Keratinocyte (primary cell): Measurements from ENCODE around the gene LSM6. TPM values are rescaled to one million over a fixed set of nuclear protein-coding genes. Genes with fewer than 3 reads are reported as not detected.

ENCODE experiments used
- DNase-seq: peaks from one replicate; pipeline ENCODE4 v3.0.0-alpha.2; 2011; ENCODE audit warnings: low read depth, missing footprints, low spot score
- FAIRE-seq: peaks from 2 replicates; lab custom pipeline; 2011; peaks lifted over from hg19 to GRCh38; lab: Jason Lieb, UNC
- H2AFZ ChIP-seq: 2 replicates; pipeline ENCODE4 v1.6.0; 2012; ENCODE audit warnings: low read length, control low read depth, inconsistent platforms; ENCODE audit not compliant: control insufficient read depth
- H3K27ac ChIP-seq: 2 replicates; pipeline ENCODE4 v1.5.1; 2011; ENCODE audit warnings: low read length; ENCODE audit not compliant: control insufficient read depth, insufficient read depth
- H3K27me3 ChIP-seq: 3 replicates; pipeline ENCODE4 v1.6.0; 2011; ENCODE audit warnings: low read length; ENCODE audit not compliant: control insufficient read depth, insufficient read depth; ENCODE audit errors: extremely low read depth
- H3K36me3 ChIP-seq, 2 experiments: 2 replicates in 1 of 2; 3 replicates in 1 of 2; pipeline ENCODE4 v1.5.1; 2011; ENCODE audit warnings: low read length in 2 of 2, mild to moderate bottlenecking in 1 of 2; ENCODE audit not compliant: control insufficient read depth in 2 of 2, insufficient read depth in 2 of 2; ENCODE audit errors: extremely low read depth in 1 of 2
- H3K4me1 ChIP-seq: 3 replicates; pipeline ENCODE4 v1.5.1; 2011; ENCODE audit warnings: low read length; ENCODE audit not compliant: control insufficient read depth, insufficient read depth; ENCODE audit errors: extremely low read depth
- H3K4me2 ChIP-seq: 3 replicates; pipeline ENCODE4 v1.6.0; 2011; ENCODE audit warnings: low read depth, low read length; ENCODE audit not compliant: control insufficient read depth, insufficient read depth; ENCODE audit errors: extremely low read depth
- H3K4me3 ChIP-seq, 3 experiments: fragments of 200-600 bp in 1 of 3; sonication (generic) in 1 of 3; 2 replicates in 2 of 3; 3 replicates in 1 of 3; pipeline ENCODE4 v1.5.1; 2011 to 2016; ENCODE audit warnings: low read length in 3 of 3, mild to moderate bottlenecking in 3 of 3, control low read depth in 2 of 3, inconsistent platforms in 1 of 3, low read depth in 1 of 3, mixed read lengths in 1 of 3, mixed run types in 1 of 3, moderate library complexity in 1 of 3; ENCODE audit not compliant: control insufficient read depth in 2 of 3, insufficient read depth in 2 of 3; ENCODE audit errors: extremely low read depth in 1 of 3
- H3K79me2 ChIP-seq: 2 replicates; pipeline ENCODE4 v1.6.0; 2012; ENCODE audit warnings: low read length; ENCODE audit not compliant: control insufficient read depth, insufficient read depth
- H3K9ac ChIP-seq: 3 replicates; pipeline ENCODE4 v1.6.0; 2011; ENCODE audit warnings: low read length; ENCODE audit not compliant: control insufficient read depth, insufficient read depth; ENCODE audit errors: extremely low read depth
- H3K9me1 ChIP-seq: 3 replicates; pipeline ENCODE4 v1.6.0; 2011; ENCODE audit warnings: low read length; ENCODE audit not compliant: control insufficient read depth, insufficient read depth; ENCODE audit errors: extremely low read depth
- H3K9me3 ChIP-seq: 2 replicates; pipeline ENCODE4 v1.5.1; 2012; ENCODE audit warnings: low read depth, low read length; ENCODE audit not compliant: control insufficient read depth
- H4K20me1 ChIP-seq: 3 replicates; pipeline ENCODE4 v1.6.0; 2011; ENCODE audit warnings: low read length; ENCODE audit not compliant: control insufficient read depth, insufficient read depth; ENCODE audit errors: extremely low read depth
- EZH2 ChIP-seq: IDR thresholded peaks from one replicate; pipeline ENCODE4 v1.6.1; 2012; ENCODE audit warnings: inconsistent platforms, mild to moderate bottlenecking, low read length, moderate library complexity
- dilution Hi-C: fragments of 300-500 bp; cut with MboI; formaldehyde crosslinking; loops from one replicate; pipeline ENCODE4 v1.7.0; 2020; ENCODE audit warnings: low sequenced_read_pairs; ENCODE audit not compliant: extremely low pct_ligation_motif_present
- polyA plus RNA-seq, 5 experiments: library from polyadenylated mRNA; depleted of rRNA in 3 of 5; stranded (reverse) in 3 of 5; stranded (forward) in 1 of 5; unstranded in 1 of 5; fragments of >200 nt; gene quantifications; 1 replicate in 1 of 5; 2 replicates in 3 of 5; 3 replicates in 1 of 5; pipeline versions ENCODE4 v1.2.1 to v1.2.3, GENCODE V29; 2011 to 2012; ENCODE audit warnings: missing spikeins in 2 of 5, low read depth in 1 of 5, low replicate concordance in 1 of 5
- TF ChIP-seq, protein P1 (sequence below), 3 experiments: IDR thresholded peaks in 1 of 3; conservative IDR thresholded peaks in 1 of 3; optimal IDR thresholded peaks in 1 of 3; 2 replicates in 2 of 3; 3 replicates in 1 of 3; pipeline versions ENCODE3 to v1.5.1; 2011; ENCODE audit warnings: low read length in 3 of 3, mild to moderate bottlenecking in 3 of 3, moderate library complexity in 2 of 3, control low read depth in 1 of 3, inconsistent platforms in 1 of 3; ENCODE audit not compliant: insufficient read depth in 2 of 3; ENCODE audit errors: extremely low read depth in 1 of 3

Gene LSM6
- polyA plus RNA-seq, 1 donor (not counting 4 experiments of a cell fraction or from before 2014, with no cell fraction given): 33.7 TPM

- dilution Hi-C loops: no loop called here
- Histone ChIP-seq H4K20me1 (no peaks in the 10 kb centered on the region), H3K79me2 (peaks cover 32% of the 10 kb centered on the region)
These were observed 7.7 kb downstream of the LSM6 start for GRCh38 chr4:146183209-146183608.

GRCh38 chr4:146186041-146186440 lies 10.5 kb downstream of the LSM6 start:
- peaks cover 7% of the 10 kb centered on the region for H3K79me2 ChIP-seq
- H3K4me1 ChIP-seq: no peaks in the 10 kb centered on the region
- no peak overlapping the region for H3K4me3 ChIP-seq
- H4K20me1 ChIP-seq: no peaks in the 10 kb centered on the region
- H3K9me3 ChIP-seq: no peaks in the 10 kb centered on the region
- no peaks in the 10 kb centered on the region for H3K9me1 ChIP-seq
- FAIRE-seq: no peak
- no peak for DNase-seq
- no peak overlapping the region for H3K9ac ChIP-seq
- peaks cover 6 to 19% of the 10 kb centered on the region in 2 experiments for H3K36me3 ChIP-seq
- H3K4me2 ChIP-seq: no peak overlapping the region
- H3K27ac ChIP-seq: no peak overlapping the region
- dilution Hi-C loops: no loop called here
- no peaks in the 10 kb centered on the region for H3K27me3 ChIP-seq
- H2AFZ ChIP-seq: no peak overlapping the region
- TF ChIP-seq EZH2: no peak
- TF ChIP-seq, protein P1, sequence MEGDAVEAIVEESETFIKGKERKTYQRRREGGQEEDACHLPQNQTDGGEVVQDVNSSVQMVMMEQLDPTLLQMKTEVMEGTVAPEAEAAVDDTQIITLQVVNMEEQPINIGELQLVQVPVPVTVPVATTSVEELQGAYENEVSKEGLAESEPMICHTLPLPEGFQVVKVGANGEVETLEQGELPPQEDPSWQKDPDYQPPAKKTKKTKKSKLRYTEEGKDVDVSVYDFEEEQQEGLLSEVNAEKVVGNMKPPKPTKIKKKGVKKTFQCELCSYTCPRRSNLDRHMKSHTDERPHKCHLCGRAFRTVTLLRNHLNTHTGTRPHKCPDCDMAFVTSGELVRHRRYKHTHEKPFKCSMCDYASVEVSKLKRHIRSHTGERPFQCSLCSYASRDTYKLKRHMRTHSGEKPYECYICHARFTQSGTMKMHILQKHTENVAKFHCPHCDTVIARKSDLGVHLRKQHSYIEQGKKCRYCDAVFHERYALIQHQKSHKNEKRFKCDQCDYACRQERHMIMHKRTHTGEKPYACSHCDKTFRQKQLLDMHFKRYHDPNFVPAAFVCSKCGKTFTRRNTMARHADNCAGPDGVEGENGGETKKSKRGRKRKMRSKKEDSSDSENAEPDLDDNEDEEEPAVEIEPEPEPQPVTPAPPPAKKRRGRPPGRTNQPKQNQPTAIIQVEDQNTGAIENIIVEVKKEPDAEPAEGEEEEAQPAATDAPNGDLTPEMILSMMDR (optimal IDR thresholded peaks at IDR 0.05 in 1 of 3, IDR thresholded peaks at IDR 0.05 in 1 of 3, conservative IDR thresholded peaks at IDR 0.05 in 1 of 3; ENCODE audit: extremely low read depth in 1 of 3, insufficient read depth in 2 of 3, low read length in 3 of 3): no peak

More at GRCh38 chr4:146183209-146183608, 7.7 kb downstream of the LSM6 start:
- H3K4me3 ChIP-seq: no peak overlapping the region
- peaks cover 11% of the 10 kb centered on the region for H3K4me1 ChIP-seq
- no peaks in the 10 kb centered on the region for H3K27me3 ChIP-seq
- no peak overlapping the region for H2AFZ ChIP-seq
- H3K9ac ChIP-seq: no peak overlapping the region
- DNase-seq (no peak), FAIRE-seq (no peak)
- no peak overlapping the region for H3K4me2 ChIP-seq
- no peaks in the 10 kb centered on the region for H3K9me3 ChIP-seq
- no peak overlapping the region for H3K27ac ChIP-seq
- no peaks in the 10 kb centered on the region for H3K9me1 ChIP-seq
- TF ChIP-seq, protein P1 (optimal IDR thresholded peaks at IDR 0.05 in 1 of 3, IDR thresholded peaks at IDR 0.05 in 1 of 3, conservative IDR thresholded peaks at IDR 0.05 in 1 of 3; ENCODE audit: extremely low read depth in 1 of 3, insufficient read depth in 2 of 3, low read length in 3 of 3): no peak
- TF ChIP-seq EZH2: no peak
- H3K36me3 ChIP-seq: peaks cover 3 to 4% of the 10 kb centered on the region in 2 experiments
